ENCODE data around the gene FCN1.

GRCh38 chr9:134884492-134884891 lies 33.2 kb downstream of the FCN1 start:
- no peak for TF ChIP-seq TBP (IDR thresholded peaks at IDR 0.05; ENCODE audit: low read depth, low read length)
- TF ChIP-seq HDAC6 (IDR thresholded peaks at IDR 0.05; ENCODE audit: low read depth, low read length), result no peak
- TF ChIP-seq CTCF (IDR thresholded peaks at IDR 0.05; ENCODE audit: control extremely low read depth in 1 of 3, insufficient read depth in 1 of 3, low read depth in 1 of 3, low read length in 3 of 3), result no peak
- TF ChIP-seq POLR2A (IDR thresholded peaks at IDR 0.05; ENCODE audit: control extremely low read depth in 1 of 2, low read depth in 2 of 2, low read length in 2 of 2), result no peak
- TF ChIP-seq RAD21 (IDR thresholded peaks at IDR 0.05 in 1 of 2, conservative IDR thresholded peaks at IDR 0.05 in 1 of 2; ENCODE audit: low read depth in 2 of 2, low read length in 2 of 2), result no peak

Data from H1 (cell line).